Astrocyte (in vitro differentiated cells and primary cell): ENCODE measurements around the gene UAP1L1. TPM values are rescaled to one million over a fixed set of nuclear protein-coding genes. Genes with fewer than 3 reads are reported as not detected.
"Not testable (repeated sequence)": the region's sequence is repeated elsewhere in the genome, so short reads cannot be mapped to it uniquely, and the experiment has no call there.

Source experiments
- DNase-seq: peaks from one replicate; pipeline ENCODE4 v3.0.0-alpha.2; 2010; ENCODE audit warnings: low read depth
- FAIRE-seq: peaks from 2 replicates; lab custom pipeline; 2011; peaks lifted over from hg19 to GRCh38; lab: Jason Lieb, UNC
- H2AFZ ChIP-seq: 2 replicates; pipeline ENCODE4 v1.6.0; 2012; ENCODE audit warnings: low read depth, low read length, inconsistent platforms
- H3K27ac ChIP-seq: 2 replicates; pipeline ENCODE4 v1.5.1; 2011; ENCODE audit warnings: low read depth, low read length, inconsistent platforms
- H3K27me3 ChIP-seq: 2 replicates; pipeline ENCODE4 v1.6.0; 2011; ENCODE audit warnings: low read length, inconsistent platforms; ENCODE audit not compliant: insufficient read depth
- H3K36me3 ChIP-seq: 2 replicates; pipeline ENCODE4 v1.5.1; 2011; ENCODE audit warnings: low read length, inconsistent platforms; ENCODE audit not compliant: insufficient read depth
- H3K4me1 ChIP-seq: 2 replicates; pipeline ENCODE4 v1.5.1; 2011; ENCODE audit warnings: low read length, inconsistent platforms; ENCODE audit not compliant: insufficient read depth
- H3K4me2 ChIP-seq: 2 replicates; pipeline ENCODE4 v1.6.0; 2012; ENCODE audit warnings: low read length, inconsistent platforms
- H3K4me3 ChIP-seq: 2 replicates; pipeline ENCODE4 v1.5.1; 2011; ENCODE audit warnings: low read depth, mild to moderate bottlenecking, low read length, inconsistent platforms; ENCODE audit not compliant: insufficient read depth
- H3K79me2 ChIP-seq: 2 replicates; pipeline ENCODE4 v1.6.0; 2012; ENCODE audit warnings: mild to moderate bottlenecking, low read length, inconsistent platforms; ENCODE audit not compliant: insufficient read depth
- H3K9ac ChIP-seq: 2 replicates; pipeline ENCODE4 v1.6.0; 2012; ENCODE audit warnings: mild to moderate bottlenecking, low read length, inconsistent platforms
- H3K9me3 ChIP-seq: 2 replicates; pipeline ENCODE4 v1.5.1; 2012; ENCODE audit warnings: low read depth, mild to moderate bottlenecking, low read length, inconsistent platforms; ENCODE audit not compliant: insufficient read depth
- H4K20me1 ChIP-seq: 2 replicates; pipeline ENCODE4 v1.6.0; 2012; ENCODE audit warnings: low read length, inconsistent platforms; ENCODE audit not compliant: insufficient read depth
- H3K27ac Mint-ChIP-seq: one replicate; pipeline ENCODE4 v1.8.0; 2021; ENCODE audit warnings: mild to moderate bottlenecking, mixed read lengths; ENCODE audit not compliant: unreplicated experiment
- H3K27me3 Mint-ChIP-seq: one replicate; pipeline ENCODE4 v1.8.0; 2021; ENCODE audit warnings: low read depth, mixed read lengths; ENCODE audit not compliant: unreplicated experiment
- H3K36me3 Mint-ChIP-seq: one replicate; pipeline ENCODE4 v1.8.0; 2021; ENCODE audit warnings: low read depth, mixed read lengths; ENCODE audit not compliant: unreplicated experiment
- H3K4me1 Mint-ChIP-seq: one replicate; pipeline ENCODE4 v1.8.0; 2021; ENCODE audit warnings: low read depth, mixed read lengths; ENCODE audit not compliant: unreplicated experiment
- H3K4me3 Mint-ChIP-seq: one replicate; pipeline ENCODE4 v1.8.0; 2021; ENCODE audit warnings: mild to moderate bottlenecking, moderate library complexity, mixed read lengths; ENCODE audit not compliant: unreplicated experiment
- H3K9me3 Mint-ChIP-seq: one replicate; pipeline ENCODE4 v1.8.0; 2021; ENCODE audit warnings: mild to moderate bottlenecking, mixed read lengths; ENCODE audit not compliant: unreplicated experiment
- EZH2 ChIP-seq: IDR thresholded peaks from 2 replicates; pipeline ENCODE4 v1.6.1; 2012; ENCODE audit warnings: mild to moderate bottlenecking, low read length, inconsistent platforms; ENCODE audit not compliant: insufficient read depth
- total RNA-seq: library from RNA; stranded (reverse); gene quantifications from 2 replicates; pipeline ENCODE4 v1.2.1, GENCODE V29; 2021
- TF ChIP-seq, protein P1 (sequence below): IDR thresholded peaks from 2 replicates; pipeline ENCODE4 v1.5.1; 2011; ENCODE audit warnings: low read depth, mild to moderate bottlenecking, inconsistent platforms, low read length, moderate library complexity; ENCODE audit not compliant: insufficient read depth

UAP1L1 gene
- total RNA-seq, 1 donor from 2014 or later = 4.0 TPM

DNA sequence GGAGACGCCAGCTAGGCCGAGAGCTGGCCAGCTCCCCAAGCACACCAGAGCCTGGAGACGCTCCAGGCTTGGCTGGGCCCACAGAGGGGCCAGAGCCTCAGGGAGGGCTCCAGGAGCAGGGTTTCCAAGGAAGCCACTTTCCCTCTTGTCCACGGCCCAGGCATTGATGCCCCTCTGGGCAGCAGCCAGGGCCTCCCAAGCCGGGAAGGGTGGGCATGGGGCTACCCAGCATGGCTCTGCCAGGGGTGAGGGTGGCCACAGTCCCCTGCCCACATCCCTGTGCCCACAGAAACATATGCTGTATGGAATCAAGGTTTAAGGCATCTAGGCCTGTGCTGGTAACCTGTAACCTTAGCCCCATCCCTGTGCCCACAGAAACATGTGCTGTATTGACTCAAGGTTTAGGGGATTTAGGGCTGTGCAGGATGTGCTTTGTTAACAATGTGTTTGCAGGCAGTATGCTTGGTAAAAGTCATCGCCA lies 38.8 kb downstream of the UAP1L1 start:
- H3K36me3 ChIP-seq = no peaks in the 10 kb centered on the region
- peak overlapping the region; percentile 62 for H3K27ac Mint-ChIP-seq

DNA sequence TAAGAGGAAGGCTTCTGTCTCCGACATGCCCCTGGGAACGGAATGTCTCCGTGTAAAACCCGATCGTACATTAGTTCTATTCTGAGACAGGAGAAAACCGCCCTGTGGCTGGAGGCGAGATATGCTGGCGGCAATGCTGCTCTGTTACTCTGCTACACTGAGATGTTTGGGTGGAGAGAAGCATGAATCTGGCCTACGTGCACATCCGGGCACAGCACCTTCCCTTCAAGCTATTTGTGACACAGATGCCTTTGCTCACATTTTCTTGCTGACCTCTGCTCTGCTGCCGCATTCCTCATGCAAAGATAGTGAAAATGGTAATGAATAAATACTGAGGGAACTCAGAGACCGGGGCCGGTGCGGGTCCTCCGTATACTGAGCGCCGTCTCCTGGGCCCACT lies 39.4 kb downstream of the UAP1L1 start:
- H3K27ac Mint-ChIP-seq = peak overlapping the region; percentile 62
- no peak overlapping the region for H2AFZ ChIP-seq
- H3K36me3 Mint-ChIP-seq = peaks cover 7% of the 10 kb centered on the region
- H3K79me2 ChIP-seq = no peaks in the 10 kb centered on the region
- no peak overlapping the region for H3K4me3 ChIP-seq
- no peaks in the 10 kb centered on the region for H3K36me3 ChIP-seq
- no peak overlapping the region for H3K4me2 ChIP-seq
- H3K27me3 ChIP-seq = no peaks in the 10 kb centered on the region
- no peaks in the 10 kb centered on the region for H4K20me1 ChIP-seq
- H3K27ac ChIP-seq = no peak overlapping the region
- H3K9me3 Mint-ChIP-seq = no peaks in the 10 kb centered on the region
- no peaks in the 10 kb centered on the region for H3K4me1 ChIP-seq
- FAIRE-seq (no peak), DNase-seq (no peak)
- peaks cover under 1% of the 10 kb centered on the region for H3K4me1 Mint-ChIP-seq
- no peak overlapping the region for H3K4me3 Mint-ChIP-seq
- no peaks in the 10 kb centered on the region for H3K27me3 Mint-ChIP-seq
- no peak overlapping the region for H3K9ac ChIP-seq
- TF ChIP-seq, protein P1, sequence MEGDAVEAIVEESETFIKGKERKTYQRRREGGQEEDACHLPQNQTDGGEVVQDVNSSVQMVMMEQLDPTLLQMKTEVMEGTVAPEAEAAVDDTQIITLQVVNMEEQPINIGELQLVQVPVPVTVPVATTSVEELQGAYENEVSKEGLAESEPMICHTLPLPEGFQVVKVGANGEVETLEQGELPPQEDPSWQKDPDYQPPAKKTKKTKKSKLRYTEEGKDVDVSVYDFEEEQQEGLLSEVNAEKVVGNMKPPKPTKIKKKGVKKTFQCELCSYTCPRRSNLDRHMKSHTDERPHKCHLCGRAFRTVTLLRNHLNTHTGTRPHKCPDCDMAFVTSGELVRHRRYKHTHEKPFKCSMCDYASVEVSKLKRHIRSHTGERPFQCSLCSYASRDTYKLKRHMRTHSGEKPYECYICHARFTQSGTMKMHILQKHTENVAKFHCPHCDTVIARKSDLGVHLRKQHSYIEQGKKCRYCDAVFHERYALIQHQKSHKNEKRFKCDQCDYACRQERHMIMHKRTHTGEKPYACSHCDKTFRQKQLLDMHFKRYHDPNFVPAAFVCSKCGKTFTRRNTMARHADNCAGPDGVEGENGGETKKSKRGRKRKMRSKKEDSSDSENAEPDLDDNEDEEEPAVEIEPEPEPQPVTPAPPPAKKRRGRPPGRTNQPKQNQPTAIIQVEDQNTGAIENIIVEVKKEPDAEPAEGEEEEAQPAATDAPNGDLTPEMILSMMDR = no peak
- no peak for TF ChIP-seq EZH2
- H3K9me3 ChIP-seq = no peaks in the 10 kb centered on the region

More for the DNA sequence above, 38.8 kb downstream of the UAP1L1 start:
- no peak overlapping the region for H3K9ac ChIP-seq
- H3K4me2 ChIP-seq = no peak overlapping the region
- DNase-seq (no peak), FAIRE-seq (no peak)
- H3K79me2 ChIP-seq = no peaks in the 10 kb centered on the region
- Mint-ChIP-seq H3K4me1 (no peaks in the 10 kb centered on the region), H3K36me3 (peaks cover 7% of the 10 kb centered on the region), H3K9me3 (no peaks in the 10 kb centered on the region), H3K4me3 (no peak overlapping the region), H3K27me3 (no peaks in the 10 kb centered on the region)
- H3K4me1 ChIP-seq = no peaks in the 10 kb centered on the region
- no peak overlapping the region for H2AFZ ChIP-seq
- no peak for TF ChIP-seq EZH2
- TF ChIP-seq, protein P1 = no peak
- H3K27ac ChIP-seq = no peak overlapping the region
- H4K20me1 ChIP-seq = no peaks in the 10 kb centered on the region
- no peaks in the 10 kb centered on the region for H3K27me3 ChIP-seq
- H3K4me3 ChIP-seq = no peak overlapping the region
- H3K9me3 ChIP-seq = no peaks in the 10 kb centered on the region

DNA sequence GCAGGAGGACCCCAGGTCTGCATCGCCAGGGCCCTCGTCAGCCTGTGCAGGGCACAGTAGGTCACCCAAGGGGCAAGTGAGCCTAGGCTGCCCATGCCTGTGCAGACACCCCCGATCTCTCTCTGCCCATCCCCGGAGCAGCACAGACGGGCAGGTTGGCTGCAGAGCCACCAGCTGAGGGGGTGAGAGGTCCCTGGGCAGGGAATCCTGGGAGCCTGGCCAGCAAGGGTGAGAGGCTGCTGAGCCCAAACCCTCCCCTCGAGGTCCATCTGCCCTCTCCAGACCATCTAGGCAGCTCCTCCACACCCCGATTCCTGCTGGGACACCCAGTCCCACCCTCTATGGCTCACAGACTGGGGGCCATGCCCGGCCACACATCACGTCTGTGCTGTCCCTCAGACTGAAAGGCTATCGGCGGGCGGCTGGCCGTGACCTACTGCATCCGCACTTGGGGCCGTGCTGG lies 40.0 kb downstream of the UAP1L1 start:
- no peak overlapping the region for H3K4me3 ChIP-seq
- no peaks in the 10 kb centered on the region for H3K9me3 ChIP-seq
- no peaks in the 10 kb centered on the region for H3K36me3 ChIP-seq
- no peak overlapping the region for H2AFZ ChIP-seq
- H3K79me2 ChIP-seq = no peaks in the 10 kb centered on the region
- no peaks in the 10 kb centered on the region for H3K27me3 Mint-ChIP-seq
- H3K27ac Mint-ChIP-seq = no peak overlapping the region
- H3K9me3 Mint-ChIP-seq = no peaks in the 10 kb centered on the region
- no peak overlapping the region for H3K27ac ChIP-seq
- no peak overlapping the region for H3K9ac ChIP-seq
- H3K36me3 Mint-ChIP-seq = peaks cover 7% of the 10 kb centered on the region
- DNase-seq (no peak), FAIRE-seq (no peak)
- peaks cover 3% of the 10 kb centered on the region for H3K4me1 Mint-ChIP-seq
- H4K20me1 ChIP-seq = peaks cover 4% of the 10 kb centered on the region
- H3K27me3 ChIP-seq = no peaks in the 10 kb centered on the region
- TF ChIP-seq EZH2 = no peak
- TF ChIP-seq, protein P1 = no peak
- no peak overlapping the region for H3K4me3 Mint-ChIP-seq
- no peaks in the 10 kb centered on the region for H3K4me1 ChIP-seq
- no peak overlapping the region for H3K4me2 ChIP-seq

DNA sequence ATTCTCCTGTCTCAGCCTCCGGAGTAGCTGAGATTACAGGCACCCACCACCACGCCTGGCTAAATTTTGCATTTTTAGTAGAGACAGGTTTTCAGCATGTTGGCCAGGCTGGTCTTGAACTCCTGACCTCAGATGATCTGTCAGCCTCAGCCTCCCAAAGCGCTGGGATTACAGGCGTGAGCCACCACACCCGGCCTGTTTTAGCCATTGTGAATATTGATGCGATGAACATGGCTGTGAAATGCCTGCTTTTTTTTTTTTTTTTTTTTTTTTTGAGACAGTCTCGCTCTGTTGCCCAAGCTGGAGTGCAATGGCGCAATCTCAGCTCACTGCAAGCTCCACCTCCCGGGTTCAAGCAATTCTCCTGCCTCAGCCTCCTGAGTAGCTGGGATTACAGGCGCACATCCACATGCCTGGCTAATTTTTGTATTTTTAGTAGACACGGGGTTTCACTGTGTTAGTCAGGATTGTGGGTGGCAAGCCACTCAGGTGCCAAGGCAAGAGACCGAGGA lies 40.8 kb downstream of the UAP1L1 start:
- H3K9me3 ChIP-seq, H3K4me3 ChIP-seq, H3K4me1 Mint-ChIP-seq, H3K4me1 ChIP-seq, H3K27ac Mint-ChIP-seq, H2AFZ ChIP-seq, H4K20me1 ChIP-seq, H3K27ac ChIP-seq, H3K27me3 Mint-ChIP-seq, H3K36me3 Mint-ChIP-seq, H3K79me2 ChIP-seq, H3K4me3 Mint-ChIP-seq, H3K9ac ChIP-seq, DNase-seq, H3K36me3 ChIP-seq, FAIRE-seq, H3K9me3 Mint-ChIP-seq, H3K4me2 ChIP-seq, H3K27me3 ChIP-seq: not testable (repeated sequence)
